Measurements from ENCODE around the gene DLG1. TPM values are rescaled to one million over a fixed set of nuclear protein-coding genes. Genes with fewer than 3 reads are reported as not detected.

Gene DLG1
- total RNA-seq, 1 experiment from 2014 or later: 121 TPM

- ChIA-PET CTCF (interaction anchor here (0.6 to 0.7 kb wide), 3 partner anchors 368 to 758 kb away, joined by 3 read pairs; no protein-coding TSS in a partner anchor), POLR2A (interaction anchor here (1.4 kb wide), 1 partner anchor 13 kb away, joined by 5 read pairs; no protein-coding TSS in a partner anchor)
- DNase-seq (ENCODE audit: unreplicated experiment): no peak
- no peaks in the 10 kb centered on the region for H3K27me3 Mint-ChIP-seq (ENCODE audit: insufficient read depth, unreplicated experiment)
- H3K4me3 Mint-ChIP-seq (ENCODE audit: unreplicated experiment): no peak overlapping the region
- intact Hi-C loops (cut with micrococcal nuclease): no loop called here
- BruUV-seq (replicated peaks): no TSS peak
- peaks cover 10% of the 10 kb centered on the region for H3K36me3 Mint-ChIP-seq (ENCODE audit: insufficient read depth, unreplicated experiment)
- peak overlapping the region; percentile 25 for H3K27ac Mint-ChIP-seq (ENCODE audit: low read depth, unreplicated experiment)
- TF ChIP-seq CTCF (IDR thresholded peaks at IDR 0.05; ENCODE audit: unreplicated experiment): no peak
- no peaks in the 10 kb centered on the region for H3K9me3 Mint-ChIP-seq (ENCODE audit: unreplicated experiment)
- peaks cover 16% of the 10 kb centered on the region for H3K4me1 Mint-ChIP-seq (ENCODE audit: insufficient read depth, unreplicated experiment)
Observed at GRCh38 chr3:197191897-197192296, 106.5 kb downstream of the DLG1 start.

GRCh38 chr3:197189623-197190022 is 108.8 kb downstream of the DLG1 start:
- Mint-ChIP-seq H3K27me3 (ENCODE audit: insufficient read depth, unreplicated experiment) (no peaks in the 10 kb centered on the region), H3K9me3 (ENCODE audit: unreplicated experiment) (no peaks in the 10 kb centered on the region), H3K4me1 (ENCODE audit: insufficient read depth, unreplicated experiment) (peaks cover 16% of the 10 kb centered on the region), H3K36me3 (ENCODE audit: insufficient read depth, unreplicated experiment) (no peaks in the 10 kb centered on the region), H3K27ac (ENCODE audit: low read depth, unreplicated experiment) (no peak overlapping the region), H3K4me3 (ENCODE audit: unreplicated experiment) (no peak overlapping the region)
- CTCF ChIA-PET: interaction anchor here (0.8 to 3.5 kb wide), 4 partner anchors 16 to 160 kb away, joined by 3 to 15 read pairs (median 4); no protein-coding TSS in a partner anchor
- no peak for TF ChIP-seq CTCF (IDR thresholded peaks at IDR 0.05; ENCODE audit: unreplicated experiment)
- DNase-seq (ENCODE audit: unreplicated experiment): no peak
- intact Hi-C loops (cut with micrococcal nuclease): no loop called here
- BruUV-seq (replicated peaks): no TSS peak
- POLR2A ChIA-PET: interaction anchor here (1.3 kb wide), 1 partner anchor 9 kb away, joined by 4 read pairs; no protein-coding TSS in a partner anchor

GRCh38 chr3:197188963-197189362 is 109.4 kb downstream of the DLG1 start:
- H3K9me3 Mint-ChIP-seq (ENCODE audit: unreplicated experiment): no peaks in the 10 kb centered on the region
- H3K4me1 Mint-ChIP-seq (ENCODE audit: insufficient read depth, unreplicated experiment): peaks cover 16% of the 10 kb centered on the region
- no peak for DNase-seq (ENCODE audit: unreplicated experiment)
- peak overlapping the region; percentile 27 for H3K27ac Mint-ChIP-seq (ENCODE audit: low read depth, unreplicated experiment)
- CTCF ChIA-PET: interaction anchor here (0.7 to 3.5 kb wide), 8 partner anchors 16 to 362 kb away, joined by 3 to 15 read pairs (median 4); partner anchors contain the start of gene NCBP2
- no TSS peak for BruUV-seq (replicated peaks)
- no peak for TF ChIP-seq CTCF (IDR thresholded peaks at IDR 0.05; ENCODE audit: unreplicated experiment)
- POLR2A ChIA-PET: interaction anchor here (1.1 to 1.3 kb wide), 2 partner anchors 8 to 158 kb away, joined by 3 to 4 read pairs; no protein-coding TSS in a partner anchor
- H3K27me3 Mint-ChIP-seq (ENCODE audit: insufficient read depth, unreplicated experiment): no peaks in the 10 kb centered on the region
- no peak overlapping the region for H3K4me3 Mint-ChIP-seq (ENCODE audit: unreplicated experiment)
- H3K36me3 Mint-ChIP-seq (ENCODE audit: insufficient read depth, unreplicated experiment): no peaks in the 10 kb centered on the region
- intact Hi-C loops (cut with micrococcal nuclease): no loop called here

GRCh38 chr3:197186887-197187588 is 111.4 kb downstream of the DLG1 start:
- peak; percentile 77 for DNase-seq (ENCODE audit: unreplicated experiment)
- no peak overlapping the region for H3K27ac Mint-ChIP-seq (ENCODE audit: low read depth, unreplicated experiment)
- no peaks in the 10 kb centered on the region for H3K9me3 Mint-ChIP-seq (ENCODE audit: unreplicated experiment)
- H3K36me3 Mint-ChIP-seq (ENCODE audit: insufficient read depth, unreplicated experiment): no peaks in the 10 kb centered on the region
- POLR2A ChIA-PET: interaction anchor here (0.9 to 1.0 kb wide), 2 partner anchors 157 to 246 kb away, joined by 3 to 6 read pairs; no protein-coding TSS in a partner anchor
- intact Hi-C loops (cut with micrococcal nuclease): loop anchor here (1.0 kb wide), 2 partner anchors 104 to 185 kb away; no protein-coding TSS in a partner anchor
- H3K4me3 Mint-ChIP-seq (ENCODE audit: unreplicated experiment): no peak overlapping the region
- peaks cover 11% of the 10 kb centered on the region for H3K4me1 Mint-ChIP-seq (ENCODE audit: insufficient read depth, unreplicated experiment)
- TF ChIP-seq CTCF (IDR thresholded peaks at IDR 0.05; ENCODE audit: unreplicated experiment): peak; percentile 64
- no peaks in the 10 kb centered on the region for H3K27me3 Mint-ChIP-seq (ENCODE audit: insufficient read depth, unreplicated experiment)
- no TSS peak for BruUV-seq (replicated peaks)
- CTCF ChIA-PET: interaction anchor here (0.5 to 3.5 kb wide), 12 partner anchors 8 to 578 kb away, joined by 3 to 15 read pairs (median 3); no protein-coding TSS in a partner anchor
